Endothelial cell of umbilical vein (primary cell): ENCODE measurements around the gene CD109. TPM values are rescaled to one million over a fixed set of nuclear protein-coding genes. Genes with fewer than 3 reads are reported as not detected.

Experiments
- BruUV-seq: library from RNA; stranded (reverse); fragments of 400-500 nt; replicated peaks from 2 replicates; lab custom pipeline; 2021; lab: Mats Ljungman, UMichigan
- CTCF ChIA-PET: fragments of 300-600, 350-600 bp; sonication (Branson Sonifier 250); formaldehyde crosslinking; loops from one replicate; lab custom pipeline; 2021; ENCODE audit warnings: antibody characterized with exemption, inconsistent platforms; lab: Charles Lee
- POLR2A ChIA-PET: fragments of 300-600, 350-600 bp; sonication (Branson Sonifier 250); formaldehyde crosslinking; loops from one replicate; lab custom pipeline; 2021; ENCODE audit warnings: antibody characterized with exemption, inconsistent platforms; lab: Charles Lee
- DNase-seq: peaks from one replicate; pipeline ENCODE4 v3.0.0-alpha.2; 2011; ENCODE audit warnings: low read depth, low spot score
- FAIRE-seq: peaks from 2 replicates; lab custom pipeline; 2011; peaks lifted over from hg19 to GRCh38; lab: Jason Lieb, UNC
- H2AFZ ChIP-seq: 2 replicates; pipeline ENCODE4 v1.6.0; 2012; ENCODE audit warnings: low read depth, low read length, control low read depth, inconsistent platforms
- H3K27ac ChIP-seq: 2 replicates; pipeline ENCODE4 v1.5.1; 2011; ENCODE audit warnings: low read depth, mild to moderate bottlenecking, control low read depth, low read length, moderate library complexity; ENCODE audit not compliant: insufficient read depth
- H3K27me3 ChIP-seq, 2 experiments: 2 replicates each; pipeline versions ENCODE4 v1.6.0 to v1.6.1; 2011; ENCODE audit warnings: low read length in 2 of 2, mixed read lengths in 1 of 2; ENCODE audit not compliant: control insufficient read depth in 2 of 2, insufficient read depth in 2 of 2
- H3K36me3 ChIP-seq, 2 experiments: 2 replicates in 1 of 2; 3 replicates in 1 of 2; pipeline ENCODE4 v1.5.1; 2011; ENCODE audit warnings: low read length in 2 of 2, mild to moderate bottlenecking in 1 of 2, moderate library complexity in 1 of 2; ENCODE audit not compliant: control insufficient read depth in 2 of 2, insufficient read depth in 2 of 2; ENCODE audit errors: extremely low read depth in 1 of 2
- H3K4me1 ChIP-seq: 3 replicates; pipeline ENCODE4 v1.5.1; 2011; ENCODE audit warnings: mild to moderate bottlenecking, low read length; ENCODE audit not compliant: control insufficient read depth, insufficient read depth; ENCODE audit errors: extremely low read depth
- H3K4me2 ChIP-seq: 2 replicates; pipeline ENCODE4 v1.6.1; 2011; ENCODE audit warnings: low read length, control low read depth, mixed read lengths; ENCODE audit not compliant: insufficient read depth
- H3K4me3 ChIP-seq, 3 experiments: fragments of 200-600 bp in 1 of 3; sonication (generic), shearing (Covaris generic) in 1 of 3; replicated peaks in 1 of 3; 2 replicates each; pipeline ENCODE4 v1.5.1; 2011 to 2016; ENCODE audit warnings: control low read depth in 3 of 3, low read length in 3 of 3, mild to moderate bottlenecking in 2 of 3, inconsistent platforms in 1 of 3, low read depth in 1 of 3, moderate library complexity in 1 of 3; ENCODE audit not compliant: insufficient read depth in 1 of 3
- H3K79me2 ChIP-seq: 2 replicates; pipeline ENCODE4 v1.6.0; 2012; ENCODE audit warnings: low read length, inconsistent platforms; ENCODE audit not compliant: control insufficient read depth, insufficient read depth
- H3K9ac ChIP-seq: replicated peaks from 2 replicates; pipeline ENCODE3; 2011; ENCODE audit warnings: low read length, control low read depth; ENCODE audit not compliant: insufficient read depth; ENCODE audit errors: extremely low read depth
- H3K9me1 ChIP-seq: replicated peaks from 3 replicates; pipeline ENCODE4 v1.6.0; 2011; ENCODE audit warnings: mild to moderate bottlenecking, low read length; ENCODE audit not compliant: control insufficient read depth, insufficient read depth; ENCODE audit errors: extremely low read depth
- H3K9me3 ChIP-seq: replicated peaks from 2 replicates; pipeline ENCODE4 v1.5.1; 2012; ENCODE audit warnings: low read length, inconsistent platforms; ENCODE audit not compliant: control insufficient read depth, insufficient read depth
- H4K20me1 ChIP-seq: replicated peaks from 2 replicates; pipeline ENCODE3; 2011; ENCODE audit warnings: mild to moderate bottlenecking, low read length; ENCODE audit not compliant: control insufficient read depth, insufficient read depth; ENCODE audit errors: extremely low read depth
- EZH2 ChIP-seq: IDR thresholded peaks from 2 replicates; pipeline ENCODE4 v1.6.1; 2012; ENCODE audit warnings: borderline replicate concordance, low read depth, mild to moderate bottlenecking, moderate library complexity, low read length, inconsistent platforms; ENCODE audit not compliant: severe bottlenecking
- FOS ChIP-seq: IDR thresholded peaks from 2 replicates; pipeline ENCODE4 v1.6.1; 2011; ENCODE audit warnings: mild to moderate bottlenecking, low read length, moderate library complexity, borderline replicate concordance; ENCODE audit not compliant: insufficient read depth
- GATA2 ChIP-seq: IDR thresholded peaks from 2 replicates; pipeline ENCODE4 v1.7.0; 2011; ENCODE audit warnings: low read depth, mild to moderate bottlenecking, moderate library complexity, mixed read lengths, low read length; ENCODE audit not compliant: insufficient read length, insufficient read depth
- JUN ChIP-seq: IDR thresholded peaks from 2 replicates; pipeline ENCODE4 v1.6.1; 2011; ENCODE audit warnings: borderline replicate concordance, low read depth; ENCODE audit not compliant: insufficient read length, insufficient read depth
- MYC ChIP-seq: IDR thresholded peaks from one replicate; pipeline ENCODE4 v1.6.1; 2011; ENCODE audit warnings: mild to moderate bottlenecking, low read depth, low read length
- POLR2A ChIP-seq: IDR thresholded peaks from 2 replicates; pipeline ENCODE4 v1.6.1; 2012; ENCODE audit warnings: low read depth, mild to moderate bottlenecking, control low read depth, low read length
- POLR2AphosphoS5 ChIP-seq: IDR thresholded peaks from 2 replicates; pipeline ENCODE4 v1.6.1; 2012; ENCODE audit warnings: low read depth, mild to moderate bottlenecking, control low read depth, low read length, moderate library complexity; ENCODE audit not compliant: insufficient read depth
- dilution Hi-C: fragments of 300-500 bp; cut with MboI; formaldehyde crosslinking; loops from one replicate; pipeline ENCODE4 v1.15.0; 2019; ENCODE audit warnings: low sequenced_read_pairs; ENCODE audit not compliant: extremely low pct_ligation_motif_present
- intact Hi-C: fragments of 100-400 bp; cut with micrococcal nuclease; formaldehyde crosslinking; loops from one replicate; pipeline ENCODE4 v1.10.0; 2022
- polyA plus RNA-seq, 4 experiments: library from polyadenylated mRNA; depleted of rRNA in 3 of 4; stranded (reverse) in 3 of 4; unstranded in 1 of 4; fragments of >200 nt; gene quantifications; 2 replicates each; pipeline versions ENCODE4 v1.2.1 to v1.2.3, GENCODE V29; 2011 to 2012; ENCODE audit warnings: missing spikeins in 1 of 4
- total RNA-seq: library from RNA; stranded (reverse); gene quantifications from 2 replicates; pipeline ENCODE4 v1.2.3, GENCODE V29; 2021
- TF ChIP-seq, protein P1 (sequence below): IDR thresholded peaks from 2 replicates; pipeline ENCODE4 v1.6.1; 2011; ENCODE audit not compliant: insufficient read depth, insufficient read length
- TF ChIP-seq, protein P2 (sequence below), 2 donors: IDR thresholded peaks; 1 replicate in 1 of 2; 2 replicates in 1 of 2; pipeline ENCODE4 v1.5.1; 2011; ENCODE audit warnings: low read length in 2 of 2, mild to moderate bottlenecking in 2 of 2, moderate library complexity in 2 of 2, control low read depth in 1 of 2, inconsistent platforms in 1 of 2, low read depth in 1 of 2; ENCODE audit not compliant: insufficient read depth in 1 of 2; ENCODE audit errors: extremely low read depth in 1 of 2

The CD109 gene
- total and polyA plus RNA-seq, 2 donors (not counting 3 experiments of a cell fraction or from before 2014, with no cell fraction given), result 33.9 to 107 TPM

DNA sequence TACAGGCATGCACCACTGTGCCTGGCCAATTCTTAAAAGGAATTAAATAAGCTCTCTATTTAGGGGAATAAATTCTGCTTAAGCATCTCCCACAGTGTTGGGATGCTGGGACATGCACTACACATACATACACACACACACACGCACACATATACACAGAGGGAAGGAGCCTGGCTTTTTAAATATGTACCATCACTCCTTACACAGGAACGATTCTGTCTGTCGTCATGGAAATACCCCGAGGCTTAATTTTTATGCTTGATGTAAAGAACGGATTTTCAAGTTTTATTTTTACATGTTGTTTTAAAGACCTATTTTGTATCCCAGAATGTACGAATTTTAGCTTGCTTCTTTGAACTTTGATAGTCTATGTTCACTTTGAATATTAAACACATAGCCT lies 95.3 kb downstream of the CD109 start:
- no peak for FAIRE-seq

DNA sequence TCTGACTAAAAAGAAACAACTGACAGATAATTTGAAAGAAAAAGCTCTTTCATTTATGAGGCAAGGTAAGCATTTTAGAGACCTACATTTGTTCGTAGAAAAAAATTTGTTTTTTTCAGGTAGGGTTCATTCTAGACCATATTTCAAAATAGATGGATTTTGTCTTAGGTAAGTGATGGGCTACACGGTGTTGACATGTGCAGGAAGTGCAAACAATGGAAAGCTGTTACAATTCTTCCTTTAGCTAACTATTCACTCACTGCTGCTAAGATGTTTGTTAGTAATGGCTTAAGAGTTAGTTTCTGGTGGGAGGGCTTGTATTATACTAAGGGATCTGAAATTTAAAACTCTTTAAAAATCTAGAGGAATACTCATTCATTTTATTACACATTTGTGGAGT lies 96.7 kb downstream of the CD109 start:
- DNase-seq (peak; percentile 53), FAIRE-seq (no peak)
- no TSS peak for BruUV-seq
- no peaks in the 10 kb centered on the region for H3K79me2 ChIP-seq
- no peak overlapping the region for H3K27ac ChIP-seq
- H3K9ac ChIP-seq, result no peak overlapping the region
- no peaks in the 10 kb centered on the region for H3K9me1 ChIP-seq
- H3K4me2 ChIP-seq, result no peak overlapping the region
- peaks cover 8 to 10% of the 10 kb centered on the region in 2 experiments for H3K36me3 ChIP-seq
- no peaks in the 10 kb centered on the region for H4K20me1 ChIP-seq
- dilution Hi-C loops (no loop called here), intact Hi-C loops (no loop called here)
- CTCF ChIA-PET, result interaction anchor here (0.9 to 2.9 kb wide), 7 partner anchors 11 to 1416 kb away, joined by 3 to 16 read pairs (median 3); partner anchors contain the start of gene COL12A1
- H3K9me3 ChIP-seq, result no peaks in the 10 kb centered on the region
- POLR2A ChIA-PET, result interaction anchor here (0.5 kb wide), 1 partner anchor 10 kb away, joined by 3 read pairs; no protein-coding TSS in a partner anchor
- TF ChIP-seq, protein P1, sequence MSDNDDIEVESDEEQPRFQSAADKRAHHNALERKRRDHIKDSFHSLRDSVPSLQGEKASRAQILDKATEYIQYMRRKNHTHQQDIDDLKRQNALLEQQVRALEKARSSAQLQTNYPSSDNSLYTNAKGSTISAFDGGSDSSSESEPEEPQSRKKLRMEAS, result no peak
- TF ChIP-seq MYC, result no peak
- no peak for TF ChIP-seq POLR2A
- TF ChIP-seq GATA2, result no peak
- TF ChIP-seq JUN, result no peak
- TF ChIP-seq EZH2, result no peak
- TF ChIP-seq, protein P2, sequence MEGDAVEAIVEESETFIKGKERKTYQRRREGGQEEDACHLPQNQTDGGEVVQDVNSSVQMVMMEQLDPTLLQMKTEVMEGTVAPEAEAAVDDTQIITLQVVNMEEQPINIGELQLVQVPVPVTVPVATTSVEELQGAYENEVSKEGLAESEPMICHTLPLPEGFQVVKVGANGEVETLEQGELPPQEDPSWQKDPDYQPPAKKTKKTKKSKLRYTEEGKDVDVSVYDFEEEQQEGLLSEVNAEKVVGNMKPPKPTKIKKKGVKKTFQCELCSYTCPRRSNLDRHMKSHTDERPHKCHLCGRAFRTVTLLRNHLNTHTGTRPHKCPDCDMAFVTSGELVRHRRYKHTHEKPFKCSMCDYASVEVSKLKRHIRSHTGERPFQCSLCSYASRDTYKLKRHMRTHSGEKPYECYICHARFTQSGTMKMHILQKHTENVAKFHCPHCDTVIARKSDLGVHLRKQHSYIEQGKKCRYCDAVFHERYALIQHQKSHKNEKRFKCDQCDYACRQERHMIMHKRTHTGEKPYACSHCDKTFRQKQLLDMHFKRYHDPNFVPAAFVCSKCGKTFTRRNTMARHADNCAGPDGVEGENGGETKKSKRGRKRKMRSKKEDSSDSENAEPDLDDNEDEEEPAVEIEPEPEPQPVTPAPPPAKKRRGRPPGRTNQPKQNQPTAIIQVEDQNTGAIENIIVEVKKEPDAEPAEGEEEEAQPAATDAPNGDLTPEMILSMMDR (IDR thresholded peaks at IDR 0.05; ENCODE audit: extremely low read depth in 1 of 2, insufficient read depth in 1 of 2, low read depth in 1 of 2, low read length in 2 of 2), result no peak
- TF ChIP-seq FOS, result no peak
- TF ChIP-seq POLR2AphosphoS5, result no peak
- no peak overlapping the region for H3K4me3 ChIP-seq
- H3K4me1 ChIP-seq, result peaks cover 18% of the 10 kb centered on the region
- no peaks in the 10 kb centered on the region for H3K27me3 ChIP-seq
- no peak overlapping the region for H2AFZ ChIP-seq

More for the DNA sequence above, 95.3 kb downstream of the CD109 start:
- H3K79me2 ChIP-seq, result no peaks in the 10 kb centered on the region
- POLR2A ChIA-PET, result no interaction called here
- no peak for DNase-seq
- TF ChIP-seq, protein P1, result no peak
- no peaks in the 10 kb centered on the region for H4K20me1 ChIP-seq
- intact Hi-C loops (no loop called here), dilution Hi-C loops (no loop called here)
- H3K9me3 ChIP-seq, result no peaks in the 10 kb centered on the region
- CTCF ChIA-PET, result interaction anchor here (1.0 to 2.9 kb wide), 5 partner anchors 9 to 1418 kb away, joined by 3 to 16 read pairs (median 4); partner anchors contain the start of gene COL12A1
- peaks cover 18% of the 10 kb centered on the region for H3K4me1 ChIP-seq
- no peak overlapping the region for H3K9ac ChIP-seq
- no peaks in the 10 kb centered on the region for H3K9me1 ChIP-seq
- no peak overlapping the region for H2AFZ ChIP-seq
- H3K4me3 ChIP-seq, result no peak overlapping the region
- H3K4me2 ChIP-seq, result no peak overlapping the region
- H3K36me3 ChIP-seq, result peaks cover 10 to 13% of the 10 kb centered on the region in 2 experiments
- no peaks in the 10 kb centered on the region for H3K27me3 ChIP-seq
- no TSS peak for BruUV-seq
- H3K27ac ChIP-seq, result no peak overlapping the region
